Neuron (in vitro differentiated cells): Measurements from ENCODE around the gene DSTYK.

ENCODE experiments used
- H2AFZ ChIP-seq: one replicate; pipeline ENCODE4 v1.6.1; 2013; ENCODE audit warnings: low read depth, mild to moderate bottlenecking, inconsistent platforms, low read length, moderate library complexity
- H3K27me3 ChIP-seq: one replicate; pipeline ENCODE4 v1.6.1; 2013; ENCODE audit warnings: low read length; ENCODE audit not compliant: insufficient read depth
- H3K36me3 ChIP-seq: one replicate; pipeline ENCODE4 v1.6.1; 2013; ENCODE audit warnings: low read length; ENCODE audit not compliant: insufficient read depth
- H3K4me1 ChIP-seq: one replicate; pipeline ENCODE4 v1.6.1; 2013; ENCODE audit warnings: low read length; ENCODE audit not compliant: insufficient read depth
- H3K4me3 ChIP-seq: 2 replicates; pipeline ENCODE4 v1.5.1; 2013; ENCODE audit warnings: mild to moderate bottlenecking, low read length, moderate library complexity
- H3K9me3 ChIP-seq: one replicate; pipeline ENCODE4 v1.6.1; 2013; ENCODE audit warnings: low read length

DSTYK gene

DNA sequence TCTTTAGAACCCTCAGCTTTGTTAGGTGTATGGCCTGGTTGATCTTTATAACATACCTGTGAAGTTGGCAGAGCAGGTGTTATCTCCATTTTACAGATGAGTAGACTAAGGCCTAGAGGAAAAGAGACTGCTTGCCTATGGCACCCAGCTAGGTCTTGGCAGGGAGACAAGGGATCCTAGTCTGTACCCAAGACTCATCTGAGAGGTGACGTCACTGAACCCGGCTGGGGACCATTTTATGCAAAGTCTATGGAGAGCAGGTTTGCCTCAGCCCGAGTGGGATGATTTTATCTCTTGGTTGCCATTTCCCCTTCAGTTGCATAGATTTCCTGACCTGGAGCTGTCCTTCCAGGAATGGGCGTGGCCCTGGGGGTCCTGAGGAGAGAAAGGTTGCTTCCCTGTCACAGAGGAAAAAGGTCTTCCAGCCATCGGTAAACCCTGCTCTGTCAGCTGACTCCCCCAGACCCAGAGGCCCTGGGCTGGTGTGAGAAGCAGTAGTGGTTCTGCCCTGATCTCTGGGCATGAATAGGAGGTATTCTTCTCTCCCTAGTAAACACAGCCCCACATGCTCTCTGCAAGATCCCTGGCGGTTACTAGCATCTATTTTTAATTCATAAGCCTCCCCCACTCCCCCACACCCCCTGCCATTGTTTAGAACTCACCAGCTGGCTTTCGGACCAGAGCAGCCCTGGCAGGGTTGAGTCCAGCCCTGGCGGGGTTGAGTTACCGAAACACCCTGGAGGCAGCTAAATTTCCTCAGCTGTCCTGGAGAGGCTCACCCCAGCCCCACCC, 35.8 kb upstream of the DSTYK start:
- no peaks in the 10 kb centered on the region for H3K9me3 ChIP-seq
- H3K27me3 ChIP-seq: no peaks in the 10 kb centered on the region
- H3K36me3 ChIP-seq: no peaks in the 10 kb centered on the region
- H3K4me1 ChIP-seq: peaks cover 15% of the 10 kb centered on the region
- no peak overlapping the region for H3K4me3 ChIP-seq
- H2AFZ ChIP-seq: no peak overlapping the region

DNA sequence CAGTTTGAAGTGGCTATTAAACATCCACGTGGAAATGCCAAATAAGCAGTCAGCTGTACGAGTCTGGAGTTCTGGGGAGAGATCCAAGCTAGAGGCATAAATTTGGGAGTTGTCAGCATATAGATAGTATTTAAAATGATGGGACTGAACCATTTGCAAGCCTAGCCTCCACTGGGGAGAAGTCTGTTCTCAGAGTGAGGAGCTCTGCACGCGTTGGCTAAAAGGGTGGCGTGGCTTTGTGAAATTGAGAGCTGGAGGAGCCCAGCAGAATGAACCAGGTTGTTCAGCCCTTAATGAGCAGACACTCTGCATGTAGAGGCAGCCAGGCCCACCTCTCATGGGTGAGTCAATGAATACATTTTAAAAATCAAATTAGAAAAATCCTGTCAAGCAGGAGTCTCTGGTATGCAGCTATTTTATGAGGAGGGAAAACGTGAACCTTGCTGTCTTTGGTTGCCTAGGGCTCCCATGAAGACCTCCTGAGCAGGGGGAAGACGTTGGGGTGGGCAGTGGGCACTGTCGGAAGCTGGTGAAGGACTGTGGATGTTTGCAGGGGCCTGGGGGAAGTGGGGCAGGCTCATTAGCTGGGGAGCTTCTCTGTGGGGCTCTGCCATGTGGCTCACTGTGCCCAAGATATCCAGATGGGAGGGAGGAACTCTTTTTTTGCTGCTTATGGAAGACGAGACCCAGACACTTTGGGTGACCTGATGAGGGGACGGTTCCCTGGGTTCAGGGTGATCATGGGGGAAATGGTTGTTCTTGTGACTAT, 35.0 kb upstream of the DSTYK start:
- Histone ChIP-seq H3K4me1 (peaks cover 15% of the 10 kb centered on the region), H3K4me3 (no peak overlapping the region), H3K36me3 (peaks cover 4% of the 10 kb centered on the region), H2AFZ (no peak overlapping the region), H3K9me3 (no peaks in the 10 kb centered on the region), H3K27me3 (no peaks in the 10 kb centered on the region)

DNA sequence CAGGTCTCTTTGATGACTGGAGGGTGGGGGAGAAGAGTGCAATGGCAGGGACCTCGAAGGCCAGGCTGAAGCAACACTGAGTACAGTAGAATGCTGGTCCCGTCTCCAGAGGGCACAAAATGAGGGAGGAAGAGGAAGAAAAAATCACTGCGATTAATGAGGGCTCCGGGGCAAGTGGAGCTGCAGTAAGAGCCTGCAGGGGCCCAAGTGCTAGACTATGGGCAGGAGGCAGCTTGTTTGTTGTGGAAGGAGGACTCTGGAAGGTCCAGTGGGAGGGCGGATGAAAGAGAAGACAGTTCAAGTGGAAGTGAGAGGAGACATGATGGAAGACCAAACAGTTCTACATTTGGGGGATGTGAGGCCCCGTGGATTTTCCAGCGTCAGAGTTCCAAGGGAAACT, 33.6 kb upstream of the DSTYK start:
- H3K27me3 ChIP-seq: no peaks in the 10 kb centered on the region
- H3K4me3 ChIP-seq: no peak overlapping the region
- H2AFZ ChIP-seq: no peak overlapping the region
- no peaks in the 10 kb centered on the region for H3K9me3 ChIP-seq
- peaks cover 4% of the 10 kb centered on the region for H3K36me3 ChIP-seq
- peaks cover 15% of the 10 kb centered on the region for H3K4me1 ChIP-seq

DNA sequence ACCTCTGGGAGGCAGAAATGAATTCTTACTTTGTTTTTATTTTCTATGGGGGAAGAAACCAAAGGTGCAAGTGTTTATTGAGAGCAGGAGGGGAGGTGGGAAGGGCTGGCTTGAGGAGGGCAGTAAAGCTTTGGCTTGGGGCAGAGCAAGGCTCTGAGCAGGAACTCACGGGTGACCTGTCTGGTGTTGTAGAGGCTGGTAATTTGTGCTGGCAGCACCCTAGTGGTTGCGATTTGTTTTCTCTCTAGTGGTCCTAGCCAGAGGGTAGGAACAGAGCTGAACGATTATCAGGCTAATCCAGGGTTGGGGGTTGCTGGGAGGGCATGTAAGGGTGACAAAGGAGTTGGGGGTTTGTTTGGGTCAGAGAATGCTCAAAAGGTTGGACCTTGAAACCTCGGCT, 32.9 kb upstream of the DSTYK start:
- H2AFZ ChIP-seq: no peak overlapping the region
- no peaks in the 10 kb centered on the region for H3K9me3 ChIP-seq
- H3K27me3 ChIP-seq: no peaks in the 10 kb centered on the region
- H3K4me1 ChIP-seq: peaks cover 15% of the 10 kb centered on the region
- H3K4me3 ChIP-seq: no peak overlapping the region
- peaks cover 4% of the 10 kb centered on the region for H3K36me3 ChIP-seq

DNA sequence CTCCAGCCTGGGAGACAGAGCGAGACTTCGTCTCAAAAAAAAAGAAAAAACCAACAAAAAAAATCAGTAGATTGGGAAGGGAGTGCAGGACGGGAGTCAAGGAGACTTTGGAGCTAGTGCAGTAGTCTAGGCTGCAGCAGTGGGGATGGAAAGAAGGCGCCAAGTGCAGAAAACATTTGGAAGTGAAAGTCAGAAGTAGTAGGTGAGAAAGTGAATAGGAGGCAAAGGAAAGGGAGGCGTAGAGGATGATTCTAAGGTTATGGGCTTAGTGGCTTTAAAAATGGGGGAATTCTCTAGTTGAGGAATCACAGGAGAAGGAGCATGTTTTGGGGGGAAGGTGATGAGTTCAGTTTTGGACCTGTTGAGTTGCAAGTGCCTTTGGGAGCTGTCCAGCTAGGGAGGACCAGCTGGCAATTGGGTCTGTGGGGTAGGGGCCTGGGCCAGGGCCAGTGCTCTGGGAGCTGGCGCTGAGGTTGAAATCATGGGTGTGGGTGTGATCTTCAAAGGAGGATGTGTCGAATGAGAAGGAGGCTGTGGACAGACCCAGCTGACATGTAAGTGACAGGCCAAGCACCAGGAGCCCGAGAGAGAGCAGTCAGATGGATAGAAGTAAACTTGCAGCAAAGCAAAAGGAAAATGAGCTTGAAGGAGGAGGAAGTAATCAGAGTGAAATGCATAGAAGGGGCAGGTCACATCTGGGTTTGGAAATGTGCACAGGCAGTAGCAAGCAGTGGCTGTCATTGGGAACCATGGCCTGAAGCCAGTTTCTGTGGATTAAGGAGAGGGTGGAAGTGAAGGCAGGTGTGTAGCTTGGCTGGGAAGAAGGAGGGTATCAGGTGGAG, 32.1 kb upstream of the DSTYK start:
- no peaks in the 10 kb centered on the region for H3K27me3 ChIP-seq
- H3K4me1 ChIP-seq: peaks cover 15% of the 10 kb centered on the region
- H3K4me3 ChIP-seq: no peak overlapping the region
- no peaks in the 10 kb centered on the region for H3K9me3 ChIP-seq
- peaks cover 4% of the 10 kb centered on the region for H3K36me3 ChIP-seq
- H2AFZ ChIP-seq: no peak overlapping the region

DNA sequence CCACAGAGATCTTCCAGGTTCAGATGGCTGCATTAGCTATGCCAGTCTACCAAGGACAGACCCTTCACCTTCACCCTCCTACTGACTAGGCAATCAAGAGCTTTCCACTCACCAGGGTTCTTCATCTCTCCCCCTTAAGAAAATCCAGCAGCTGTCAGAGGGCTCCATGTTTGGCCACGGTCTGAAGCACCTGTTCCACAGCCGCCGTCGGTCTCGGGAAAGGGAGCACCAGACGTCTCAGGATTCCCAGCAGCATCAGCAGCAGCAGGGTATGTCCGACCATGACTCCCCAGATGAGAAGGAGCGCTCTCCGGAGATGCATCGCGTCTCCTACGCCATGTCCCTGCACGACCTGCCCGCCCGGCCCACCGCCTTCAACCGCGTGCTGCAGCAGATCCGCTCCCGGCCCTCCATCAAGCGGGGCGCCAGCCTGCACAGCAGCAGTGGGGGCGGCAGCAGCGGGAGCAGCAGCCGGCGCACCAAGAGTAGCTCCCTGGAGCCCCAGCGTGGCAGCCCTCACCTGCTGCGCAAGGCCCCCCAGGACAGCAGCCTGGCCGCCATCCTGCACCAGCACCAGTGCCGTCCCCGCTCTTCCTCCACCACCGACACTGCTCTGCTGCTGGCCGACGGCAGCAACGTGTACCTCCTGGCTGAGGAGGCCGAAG, 30.0 kb upstream of the DSTYK start:
- no peak overlapping the region for H3K4me3 ChIP-seq
- no peak overlapping the region for H2AFZ ChIP-seq
- H3K36me3 ChIP-seq: peaks cover 4% of the 10 kb centered on the region
- no peaks in the 10 kb centered on the region for H3K9me3 ChIP-seq
- H3K4me1 ChIP-seq: peaks cover 7% of the 10 kb centered on the region
- H3K27me3 ChIP-seq: no peaks in the 10 kb centered on the region

DNA sequence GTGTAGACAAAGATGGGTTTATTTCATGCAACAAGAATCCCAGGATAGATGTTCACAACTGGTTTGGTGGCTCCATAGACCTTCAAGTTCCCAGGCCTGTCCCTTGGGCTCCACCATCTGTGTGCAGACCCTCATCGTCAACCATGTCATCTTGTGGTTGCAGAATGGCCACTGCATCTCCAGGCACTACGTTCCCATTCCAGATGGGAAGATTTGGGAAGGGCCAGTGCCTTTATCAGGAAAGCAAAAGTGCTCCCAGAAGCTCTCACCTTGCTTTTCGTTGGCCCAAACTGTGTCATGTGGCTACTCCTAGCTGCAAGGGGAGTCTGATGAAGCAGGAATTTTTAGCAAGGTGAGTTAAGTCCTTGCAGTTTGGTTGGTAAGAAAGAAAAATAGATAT, 29.1 kb upstream of the DSTYK start:
- H2AFZ ChIP-seq: no peak overlapping the region
- peaks cover 5% of the 10 kb centered on the region for H3K4me1 ChIP-seq
- no peaks in the 10 kb centered on the region for H3K27me3 ChIP-seq
- H3K9me3 ChIP-seq: no peaks in the 10 kb centered on the region
- peaks cover 4% of the 10 kb centered on the region for H3K36me3 ChIP-seq
- no peak overlapping the region for H3K4me3 ChIP-seq

DNA sequence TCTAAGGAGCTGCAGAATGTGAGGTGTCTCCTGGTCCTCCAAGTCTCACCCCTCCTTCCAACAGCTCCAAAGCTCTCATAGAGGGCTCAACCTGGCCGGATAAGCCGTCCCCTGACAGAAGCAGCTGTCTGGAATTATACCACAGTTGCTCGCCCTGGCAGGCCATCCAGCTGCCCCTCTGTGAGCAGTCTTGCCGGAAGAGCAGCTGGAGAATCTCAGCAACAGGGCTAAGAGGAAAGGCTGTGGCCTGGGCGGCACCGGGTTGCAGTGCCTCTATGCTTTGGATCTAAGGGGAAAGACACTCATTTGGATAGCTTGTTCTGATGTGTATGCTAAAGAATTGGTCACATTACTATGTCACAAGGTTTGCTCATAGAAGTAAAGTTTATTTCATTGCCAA, 28.6 kb upstream of the DSTYK start:
- Histone ChIP-seq H3K9me3 (no peaks in the 10 kb centered on the region), H3K27me3 (no peaks in the 10 kb centered on the region), H3K4me3 (no peak overlapping the region), H3K36me3 (peaks cover 4% of the 10 kb centered on the region), H3K4me1 (peaks cover 5% of the 10 kb centered on the region), H2AFZ (no peak overlapping the region)

DNA sequence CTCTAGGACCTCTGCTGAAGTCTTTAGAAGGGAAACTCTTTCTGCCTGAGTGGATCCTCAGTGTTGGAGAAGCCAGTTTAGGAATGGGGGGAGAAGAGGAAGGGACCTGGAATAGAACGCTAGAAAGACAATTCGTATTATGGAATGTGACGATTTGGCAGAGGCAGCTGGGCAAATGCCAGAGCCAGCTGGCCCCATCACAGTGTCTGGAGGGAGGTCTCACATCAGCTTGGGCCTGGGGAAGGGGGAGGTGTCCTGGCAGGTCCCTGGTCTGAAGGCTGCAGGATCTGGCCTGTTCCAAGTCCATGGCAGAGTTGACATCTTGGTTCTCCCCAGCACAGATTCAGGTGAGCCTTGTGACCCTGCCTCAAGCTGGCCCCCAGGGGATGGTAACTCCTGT, 27.6 kb upstream of the DSTYK start:
- Histone ChIP-seq H3K4me3 (no peak overlapping the region), H2AFZ (no peak overlapping the region)

DNA sequence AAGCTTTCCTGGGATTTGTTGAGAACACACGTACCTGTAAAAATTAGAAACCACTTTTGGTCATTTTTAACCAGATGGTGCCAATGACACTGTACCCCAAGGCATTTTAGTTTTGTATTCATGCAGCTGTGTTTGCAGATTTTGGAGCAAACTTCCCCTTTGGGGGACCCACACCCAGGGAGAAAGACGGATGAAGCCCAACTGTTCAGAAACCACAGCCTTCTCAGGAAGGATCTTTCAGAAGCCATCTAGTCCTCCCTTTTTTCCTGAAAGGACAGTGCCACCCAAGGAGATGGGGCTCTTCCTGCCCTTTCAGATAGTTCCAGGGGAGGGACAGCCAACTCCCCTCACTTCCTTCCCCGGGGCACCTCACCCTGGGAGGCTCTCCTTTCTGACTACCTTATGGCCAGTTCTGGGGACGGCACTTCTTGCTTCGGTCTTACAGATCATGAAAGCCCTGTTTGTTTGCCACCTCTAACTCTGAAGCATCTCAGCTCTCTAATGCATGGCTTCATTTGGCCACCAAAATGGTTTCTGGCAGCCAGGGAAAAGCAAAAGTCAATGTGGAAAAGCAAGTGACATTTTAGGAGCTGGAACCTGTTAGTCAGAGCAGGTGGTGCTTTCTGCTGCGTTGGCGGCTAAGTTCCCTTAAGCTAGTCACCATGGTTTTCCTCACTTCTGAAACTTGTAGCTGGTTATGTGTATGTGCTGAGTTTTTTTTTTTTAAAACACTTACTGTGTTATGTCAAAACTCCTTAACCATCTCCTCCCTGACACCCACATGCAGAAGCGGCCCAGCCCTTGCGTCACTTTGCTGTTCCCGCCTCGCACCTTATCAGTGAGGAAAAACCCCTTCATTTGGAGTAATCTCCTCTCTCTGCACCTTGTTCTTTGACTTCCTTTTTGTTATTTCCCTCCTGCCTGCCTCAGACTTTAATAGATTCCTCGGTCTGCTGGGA, 26.3 kb upstream of the DSTYK start:
- peaks cover 5% of the 10 kb centered on the region for H3K4me1 ChIP-seq
- no peak overlapping the region for H3K4me3 ChIP-seq
- no peak overlapping the region for H2AFZ ChIP-seq
- H3K27me3 ChIP-seq: no peaks in the 10 kb centered on the region
- no peaks in the 10 kb centered on the region for H3K9me3 ChIP-seq
- H3K36me3 ChIP-seq: peaks cover 4% of the 10 kb centered on the region

More for the DNA sequence above, 27.6 kb upstream of the DSTYK start:
- H3K9me3 ChIP-seq: no peaks in the 10 kb centered on the region
- H3K36me3 ChIP-seq: peaks cover 4% of the 10 kb centered on the region
- peaks cover 5% of the 10 kb centered on the region for H3K4me1 ChIP-seq
- no peaks in the 10 kb centered on the region for H3K27me3 ChIP-seq

DNA sequence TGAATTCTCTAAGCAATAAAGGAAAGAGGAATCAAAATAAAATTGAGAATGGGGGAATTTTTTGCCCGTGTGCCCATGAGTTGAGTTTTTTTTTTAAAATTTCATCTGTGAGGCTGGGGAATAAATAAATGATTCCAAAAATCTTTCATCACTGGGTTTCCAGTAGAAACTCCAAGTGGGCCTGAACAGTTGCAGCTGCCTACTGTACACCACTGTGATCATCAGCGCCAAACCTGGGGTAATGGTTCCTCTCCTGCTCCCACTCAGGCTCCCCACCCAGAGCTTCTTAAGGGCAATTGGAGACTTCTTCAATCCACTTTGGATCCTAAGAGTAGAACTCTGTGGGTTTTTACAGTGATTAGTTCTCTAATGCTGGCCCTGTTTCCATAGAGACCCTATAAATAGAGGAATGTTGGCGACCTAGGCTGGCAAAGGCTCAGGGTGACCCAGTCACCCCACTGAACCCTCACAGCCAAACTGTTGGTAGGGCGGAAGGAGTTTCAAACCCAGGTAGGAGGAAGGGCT, 25.5 kb upstream of the DSTYK start:
- H3K4me3 ChIP-seq: no peak overlapping the region
- peaks cover 4% of the 10 kb centered on the region for H3K36me3 ChIP-seq
- H3K4me1 ChIP-seq: peaks cover 5% of the 10 kb centered on the region
- H2AFZ ChIP-seq: no peak overlapping the region
- no peaks in the 10 kb centered on the region for H3K9me3 ChIP-seq
- no peaks in the 10 kb centered on the region for H3K27me3 ChIP-seq

DNA sequence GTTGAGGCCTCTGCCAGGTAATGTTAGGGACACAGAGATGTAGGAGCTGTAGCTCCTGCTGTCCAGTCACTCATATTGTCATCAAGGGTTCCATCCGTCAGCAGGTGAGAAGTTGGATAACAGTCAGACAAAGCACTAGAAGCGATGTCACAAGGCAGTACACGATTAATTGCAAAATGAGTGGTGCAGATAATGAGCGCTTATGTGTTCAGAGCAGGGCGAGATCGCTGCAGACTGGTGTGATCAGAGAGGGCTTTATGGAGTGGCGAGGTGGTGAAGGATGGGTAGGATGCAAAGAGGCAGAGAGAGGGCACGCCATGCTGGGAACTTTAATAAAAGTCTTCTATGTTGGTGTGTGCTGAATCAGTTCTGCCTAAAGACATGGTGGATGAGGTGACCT, 25.0 kb upstream of the DSTYK start:
- H3K9me3 ChIP-seq: no peaks in the 10 kb centered on the region
- no peak overlapping the region for H3K4me3 ChIP-seq
- H3K4me1 ChIP-seq: peaks cover 5% of the 10 kb centered on the region
- H3K36me3 ChIP-seq: no peaks in the 10 kb centered on the region
- H2AFZ ChIP-seq: no peak overlapping the region
- no peaks in the 10 kb centered on the region for H3K27me3 ChIP-seq
